Transverse colon (tissue), 4 donors: ENCODE data around the gene TBX6. TPM values are rescaled to one million over a fixed set of nuclear protein-coding genes. Genes with fewer than 3 reads are reported as not detected.
"Not testable (repeated sequence)": the region's sequence is repeated elsewhere in the genome, so short reads cannot be mapped to it uniquely, and the experiment has no call there.

Experiments used
- DNase-seq: peaks from one replicate; pipeline ENCODE4 v3.0.0-alpha.2; 2019
- H3K27ac ChIP-seq, 4 donors: fragments of 200-600 bp; sonication (generic); 2 replicates each; pipeline ENCODE4 v1.5.1; 2016 to 2018; ENCODE audit warnings: inconsistent platforms in 4 of 4
- H3K27me3 ChIP-seq: fragments of 200-600 bp; sonication (generic); 2 replicates; pipeline ENCODE4 v1.5.1; 2017; ENCODE audit warnings: inconsistent platforms
- H3K36me3 ChIP-seq, 4 donors: fragments of 200-600 bp; sonication (generic); 2 replicates each; pipeline ENCODE4 v1.5.1; 2017 to 2019; ENCODE audit warnings: inconsistent platforms in 4 of 4
- H3K4me1 ChIP-seq, 4 donors: fragments of 200-600 bp; sonication (generic); 2 replicates each; pipeline ENCODE4 v1.5.1; 2017 to 2020; ENCODE audit warnings: inconsistent platforms in 4 of 4
- H3K4me3 ChIP-seq, 4 donors: fragments of 200-600 bp; sonication (generic); 1 replicate in 1 of 4; 2 replicates in 3 of 4; pipeline versions ENCODE4 v1.5.1 to v1.6.1; 2017 to 2019; ENCODE audit warnings: inconsistent platforms in 4 of 4
- H3K9me3 ChIP-seq, 2 donors: fragments of 200-600 bp; sonication (generic); 2 replicates each; pipeline ENCODE4 v1.5.1; 2017 to 2019; ENCODE audit warnings: inconsistent platforms in 2 of 2
- EP300 ChIP-seq: sonication (generic); formaldehyde crosslinking; IDR thresholded peaks from one replicate; pipeline ENCODE4 v1.6.1; 2017; ENCODE audit warnings: antibody characterized with exemption, low read depth
- POLR2A ChIP-seq: fragments of 450-650 bp; IDR thresholded peaks from one replicate; pipeline ENCODE4 v1.6.1; 2016; ENCODE audit warnings: antibody characterized with exemption, mild to moderate bottlenecking, moderate library complexity
- POLR2AphosphoS5 ChIP-seq, 3 donors: sonication (generic); formaldehyde crosslinking; IDR thresholded peaks; one replicate each; pipeline ENCODE4 v1.6.1; 2016; ENCODE audit warnings: antibody characterized with exemption in 3 of 3
- WGBS, 2 donors: methylation state at CpG; one replicate each; pipeline ENCODE4 v1.1.5; 2018; ENCODE audit warnings: low coverage in 1 of 2; 5-methylcytosine and 5-hydroxymethylcytosine counted together
- in situ Hi-C, 4 donors: fragments of 200-750 bp; cut with MboI; loops; one replicate each; pipeline versions ENCODE4 v1.15.0 to v1.15.1; 2017; ENCODE audit warnings: low sequenced_read_pairs in 3 of 4, low pct_ligation_motif_present in 1 of 4, low pct_unique_long_range_greater_than_20kb in 1 of 4
- intact Hi-C: fragments of 100-400 bp; cut with DNase I; formaldehyde crosslinking; loops from one replicate; pipeline ENCODE4 v1.15.1; 2023; ENCODE audit warnings: low total_unique reads
- total RNA-seq, 4 donors: library from RNA; depleted of rRNA; stranded (reverse); fragments of >200 nt; gene quantifications; one replicate each; pipeline ENCODE4 v1.1.0, GENCODE V29; 2016
- TF ChIP-seq, protein P1 (sequence below), 5 experiments: fragments of 200-600 bp in 3 of 5; fragments of 450-650 bp in 2 of 5; sonication (generic) in 3 of 5; IDR thresholded peaks; 1 replicate in 2 of 5; 2 replicates in 3 of 5; pipeline ENCODE4 v1.5.1; 2016 to 2017; ENCODE audit warnings: antibody characterized with exemption in 5 of 5, inconsistent platforms in 3 of 5, mild to moderate bottlenecking in 2 of 5, moderate library complexity in 1 of 5

TBX6 gene
- total RNA-seq, 4 donors from 2014 or later = 0.82 to 2.2 TPM; not detected in 2

DNA sequence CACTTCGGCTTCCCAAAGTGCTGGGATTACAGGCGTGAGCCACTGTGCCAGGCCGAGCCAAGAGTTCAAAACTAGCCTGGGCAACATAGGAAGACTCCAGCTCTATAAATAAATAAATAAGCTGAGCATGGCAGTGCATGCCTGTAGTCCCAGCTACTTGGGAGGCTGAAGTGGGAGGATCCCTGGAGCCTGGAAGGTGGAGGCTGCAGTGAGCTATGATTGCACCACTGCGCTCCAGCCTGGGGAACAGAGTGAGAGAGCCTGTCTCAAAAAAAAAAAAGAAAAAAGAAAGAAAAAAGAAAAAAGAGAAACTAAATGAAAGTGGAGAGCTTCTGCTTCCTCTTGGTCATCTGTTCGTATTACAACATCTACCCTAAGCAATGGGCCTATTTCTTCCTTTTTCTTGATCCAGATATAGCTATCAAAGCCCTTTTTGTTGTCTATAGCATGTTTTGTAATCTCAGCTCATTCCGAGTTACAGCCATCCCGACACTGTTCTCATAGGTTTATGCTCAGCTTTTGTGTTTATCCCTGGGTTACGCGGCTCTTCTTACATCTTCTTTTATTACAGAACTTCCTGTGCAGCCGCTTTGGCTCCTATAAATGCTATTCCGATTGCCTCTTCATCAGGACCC is 45.4 kb upstream of the TBX6 start:
- H3K27ac ChIP-seq = no peak overlapping the region
- no peak for DNase-seq
- no peak for TF ChIP-seq POLR2A
- TF ChIP-seq POLR2AphosphoS5 (IDR thresholded peaks at IDR 0.05) = no peak
- TF ChIP-seq EP300 = no peak
- TF ChIP-seq, protein P1, sequence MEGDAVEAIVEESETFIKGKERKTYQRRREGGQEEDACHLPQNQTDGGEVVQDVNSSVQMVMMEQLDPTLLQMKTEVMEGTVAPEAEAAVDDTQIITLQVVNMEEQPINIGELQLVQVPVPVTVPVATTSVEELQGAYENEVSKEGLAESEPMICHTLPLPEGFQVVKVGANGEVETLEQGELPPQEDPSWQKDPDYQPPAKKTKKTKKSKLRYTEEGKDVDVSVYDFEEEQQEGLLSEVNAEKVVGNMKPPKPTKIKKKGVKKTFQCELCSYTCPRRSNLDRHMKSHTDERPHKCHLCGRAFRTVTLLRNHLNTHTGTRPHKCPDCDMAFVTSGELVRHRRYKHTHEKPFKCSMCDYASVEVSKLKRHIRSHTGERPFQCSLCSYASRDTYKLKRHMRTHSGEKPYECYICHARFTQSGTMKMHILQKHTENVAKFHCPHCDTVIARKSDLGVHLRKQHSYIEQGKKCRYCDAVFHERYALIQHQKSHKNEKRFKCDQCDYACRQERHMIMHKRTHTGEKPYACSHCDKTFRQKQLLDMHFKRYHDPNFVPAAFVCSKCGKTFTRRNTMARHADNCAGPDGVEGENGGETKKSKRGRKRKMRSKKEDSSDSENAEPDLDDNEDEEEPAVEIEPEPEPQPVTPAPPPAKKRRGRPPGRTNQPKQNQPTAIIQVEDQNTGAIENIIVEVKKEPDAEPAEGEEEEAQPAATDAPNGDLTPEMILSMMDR (IDR thresholded peaks at IDR 0.05) = no peak
- no peaks in the 10 kb centered on the region for H3K27me3 ChIP-seq
- intact Hi-C loops (no loop called here), in situ Hi-C loops (no loop called here)
- WGBS, 2 donors = 51 to 68% methylated on average over 7 to 11 of the region's 11 CpGs
- H3K4me1 ChIP-seq = peaks cover 0 to 18% (median 18%) of the 10 kb centered on the region in 4 donors
- no peaks in the 10 kb centered on the region for H3K9me3 ChIP-seq
- H3K36me3 ChIP-seq = no peaks in the 10 kb centered on the region
- no peak overlapping the region for H3K4me3 ChIP-seq

- 79 to 85% methylated on average over 3 of the region's 3 CpGs for WGBS, 2 donors
- in situ Hi-C loops (no loop called here), intact Hi-C loops (no loop called here)
- Histone ChIP-seq H3K27ac (no peak overlapping the region), H3K4me1 (no peaks in the 10 kb centered on the region), H3K36me3 (no peaks in the 10 kb centered on the region), H3K27me3 (no peaks in the 10 kb centered on the region), H3K9me3 (no peaks in the 10 kb centered on the region), H3K4me3 (no peak overlapping the region)
- TF ChIP-seq, protein P1 (IDR thresholded peaks at IDR 0.05) = no peak
- TF ChIP-seq EP300 (no peak), POLR2A (no peak), POLR2AphosphoS5 (IDR thresholded peaks at IDR 0.05) (no peak)
- DNase-seq = no peak
Measured at GRCh38 chr16:30132591-30132990, 40.9 kb upstream of the TBX6 start.

GRCh38 chr16:30131869-30132475 is 40.2 kb upstream of the TBX6 start:
- DNase-seq = no peak
- Histone ChIP-seq H3K4me3 (no peak overlapping the region), H3K4me1 (no peaks in the 10 kb centered on the region), H3K9me3 (no peaks in the 10 kb centered on the region), H3K27me3 (no peaks in the 10 kb centered on the region), H3K36me3 (no peaks in the 10 kb centered on the region), H3K27ac (no peak overlapping the region)
- no peak for TF ChIP-seq POLR2A
- TF ChIP-seq, protein P1 (IDR thresholded peaks at IDR 0.05) = no peak
- no peak for TF ChIP-seq EP300
- TF ChIP-seq POLR2AphosphoS5 (IDR thresholded peaks at IDR 0.05) = no peak
- in situ Hi-C loops = no loop called here
- WGBS, 2 donors = 75% methylated on average over 4 of the region's 4 CpGs; no CpG with 5 or more reads in 1 of the 2 donors
- intact Hi-C loops = no loop called here

GRCh38 chr16:30127993-30128392 is 36.3 kb upstream of the TBX6 start:
- TF ChIP-seq EP300 (no peak), POLR2AphosphoS5 (IDR thresholded peaks at IDR 0.05) (no peak), POLR2A (no peak)
- TF ChIP-seq, protein P1 (IDR thresholded peaks at IDR 0.05) = no peak
- H3K27ac ChIP-seq = no peak overlapping the region
- WGBS, 2 donors = 87% methylated on average over 1 of the region's 1 CpG; no CpG with 5 or more reads in 1 of the 2 donors
- H3K27me3 ChIP-seq = no peaks in the 10 kb centered on the region
- H3K36me3 ChIP-seq = no peaks in the 10 kb centered on the region
- intact Hi-C loops = no loop called here
- no peak overlapping the region for H3K4me3 ChIP-seq
- peaks cover 0 to 16% (median 13%) of the 10 kb centered on the region in 4 donors for H3K4me1 ChIP-seq
- DNase-seq = no peak
- H3K9me3 ChIP-seq = no peaks in the 10 kb centered on the region
- in situ Hi-C loops = no loop called here

DNA sequence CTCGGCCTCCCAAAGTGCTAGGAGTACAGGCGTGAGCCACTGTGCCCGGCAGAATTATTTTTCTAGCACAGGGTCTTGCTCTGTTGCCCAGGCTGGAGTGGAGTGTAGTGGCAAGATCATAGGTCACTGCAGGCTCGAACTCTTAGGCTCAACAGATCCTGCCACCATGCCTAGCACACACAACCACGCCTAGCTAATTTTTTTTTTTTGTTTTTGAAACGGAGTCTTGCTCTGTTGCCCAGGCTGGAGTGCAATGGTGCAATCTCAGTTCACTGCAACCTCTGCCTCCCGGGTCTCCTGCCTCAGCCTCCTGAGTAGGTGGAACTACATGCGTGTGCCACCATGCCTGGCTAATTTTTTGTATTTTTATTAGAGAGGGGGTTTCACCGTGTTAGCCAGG is 34.0 kb upstream of the TBX6 start:
- H3K4me3 ChIP-seq, intact Hi-C loops, H3K27ac ChIP-seq, DNase-seq, in situ Hi-C loops, H3K9me3 ChIP-seq, H3K36me3 ChIP-seq, H3K27me3 ChIP-seq: not testable (repeated sequence)
- WGBS, 2 donors = 86% methylated on average over 9 of the region's 9 CpGs
- peaks cover 9 to 34% (median 29%) of the 10 kb centered on the region in 4 donors for H3K4me1 ChIP-seq
